ENCODE results near the gene SLC10A2.

Gene SLC10A2

DNA sequence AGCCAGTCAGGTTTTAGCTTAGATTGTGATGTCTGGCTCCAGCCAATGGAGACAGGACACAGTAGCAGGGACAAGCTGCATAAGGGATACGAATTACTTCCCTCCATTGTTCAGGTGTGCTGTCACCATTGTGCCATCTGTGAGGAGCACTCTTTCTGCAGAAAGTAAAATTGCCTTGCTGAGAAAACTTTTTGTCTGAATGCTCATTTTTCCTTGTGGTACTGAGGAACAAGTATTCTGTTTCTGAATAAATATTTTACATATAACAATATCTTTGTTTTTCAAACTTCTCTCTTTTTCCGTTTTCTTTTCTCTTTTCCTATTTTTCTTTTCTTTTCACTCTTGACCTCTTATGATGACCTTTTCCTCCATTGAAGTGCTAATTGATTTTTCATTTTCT, 10.2 kb downstream of the SLC10A2 start:
- no peak overlapping the region for H3K4me2 ChIP-seq
- no peak overlapping the region for H3K27ac ChIP-seq
- no peaks in the 10 kb centered on the region for H3K4me1 ChIP-seq
- no peaks in the 10 kb centered on the region for H4K20me1 ChIP-seq
- H3K9ac ChIP-seq: no peak overlapping the region
- no peaks in the 10 kb centered on the region for H3K27me3 ChIP-seq
- no peak for TF ChIP-seq Cebpa-rat (IDR thresholded peaks at IDR 0.05)
- H3K9me3 ChIP-seq: peaks cover 50% of the 10 kb centered on the region
- H3K36me3 ChIP-seq: no peaks in the 10 kb centered on the region
- no peak overlapping the region for H3K4me3 ChIP-seq

- no peak overlapping the region for H3K9ac ChIP-seq
- H3K27me3 ChIP-seq: no peaks in the 10 kb centered on the region
- no peaks in the 10 kb centered on the region for H3K36me3 ChIP-seq
- no peak overlapping the region for H3K4me3 ChIP-seq
- no peaks in the 10 kb centered on the region for H3K4me1 ChIP-seq
- TF ChIP-seq Cebpa-rat (IDR thresholded peaks at IDR 0.05): no peak
- H3K4me2 ChIP-seq: peak overlapping the region; percentile 1; the same call in 1 of the 2 replicates
- peaks cover 50% of the 10 kb centered on the region for H3K9me3 ChIP-seq
- H4K20me1 ChIP-seq: no peaks in the 10 kb centered on the region
- no peak overlapping the region for H3K27ac ChIP-seq
Measured at GRCh38 chr13:103055166-103055565, 11.1 kb downstream of the SLC10A2 start.

DNA sequence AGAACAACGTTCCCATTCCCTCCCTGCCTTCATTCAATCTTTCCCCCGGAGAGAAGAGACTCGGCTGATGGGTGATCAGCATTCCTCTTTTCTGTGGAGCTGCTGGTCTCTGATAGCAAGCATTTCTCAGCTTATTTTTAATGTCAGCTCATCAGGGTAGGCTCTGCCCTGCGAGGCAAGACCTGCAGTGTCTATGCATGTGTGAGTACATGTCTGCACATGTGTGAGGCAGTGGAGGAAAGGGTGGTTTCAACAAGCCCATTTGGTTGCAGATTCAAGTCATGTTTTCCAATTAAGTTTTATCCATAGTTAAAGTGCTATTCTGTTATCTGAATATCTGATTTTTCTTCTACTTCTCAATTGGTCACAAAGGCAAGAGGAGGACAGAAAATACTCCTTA, 19.5 kb downstream of the SLC10A2 start:
- no peak overlapping the region for H3K27ac ChIP-seq
- no peaks in the 10 kb centered on the region; the same call in 1 of the 2 replicates for H3K9me3 ChIP-seq
- TF ChIP-seq Cebpa-rat (IDR thresholded peaks at IDR 0.05): no peak
- no peaks in the 10 kb centered on the region for H3K36me3 ChIP-seq
- no peaks in the 10 kb centered on the region for H4K20me1 ChIP-seq
- H3K27me3 ChIP-seq: no peaks in the 10 kb centered on the region
- no peak overlapping the region for H3K4me3 ChIP-seq
- H3K9ac ChIP-seq: no peak overlapping the region
- no peak overlapping the region for H3K4me2 ChIP-seq
- peaks cover 5% of the 10 kb centered on the region; the same call in 1 of the 2 replicates for H3K4me1 ChIP-seq

- Histone ChIP-seq H3K4me3 (no peak overlapping the region), H3K27me3 (no peaks in the 10 kb centered on the region), H3K9me3 (no peaks in the 10 kb centered on the region; the same call in 1 of the 2 replicates), H4K20me1 (no peaks in the 10 kb centered on the region), H3K36me3 (no peaks in the 10 kb centered on the region), H3K4me1 (peaks cover 5% of the 10 kb centered on the region; the same call in 1 of the 2 replicates), H3K9ac (no peak overlapping the region), H3K27ac (no peak overlapping the region), H3K4me2 (no peak overlapping the region)
- TF ChIP-seq Cebpa-rat (IDR thresholded peaks at IDR 0.05): no peak
Measured at GRCh38 chr13:103044056-103044455, 22.2 kb downstream of the SLC10A2 start.

GRCh38 chr13:103040006-103040405, 26.2 kb downstream of the SLC10A2 start:
- no peak for TF ChIP-seq Cebpa-rat (IDR thresholded peaks at IDR 0.05)
- Histone ChIP-seq H3K4me3 (no peak overlapping the region), H3K27ac (no peak overlapping the region), H3K4me2 (no peak overlapping the region), H3K9ac (no peak overlapping the region), H3K9me3 (peaks cover 9% of the 10 kb centered on the region), H3K36me3 (no peaks in the 10 kb centered on the region), H3K27me3 (no peaks in the 10 kb centered on the region), H3K4me1 (peaks cover 9% of the 10 kb centered on the region), H4K20me1 (no peaks in the 10 kb centered on the region)

DNA sequence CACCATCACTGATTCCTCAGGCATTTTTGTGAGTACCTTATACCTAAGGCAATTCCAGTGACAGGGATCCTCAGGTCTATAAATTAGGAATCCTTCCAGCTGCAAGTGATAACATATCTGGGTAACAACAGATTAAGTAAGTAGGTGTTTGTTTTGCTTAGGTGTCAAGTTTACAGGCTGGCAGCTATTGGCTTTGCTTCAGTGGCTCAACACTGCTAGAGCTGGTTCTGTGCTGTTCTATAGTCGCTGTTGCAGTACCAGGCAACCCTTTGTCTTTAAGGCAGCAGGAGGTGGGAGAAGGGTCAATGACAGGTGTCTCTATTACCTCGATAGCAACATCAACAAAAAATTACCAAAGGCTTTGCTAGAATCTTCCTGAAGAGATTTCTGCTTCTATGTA, 27.0 kb downstream of the SLC10A2 start:
- H4K20me1 ChIP-seq: no peaks in the 10 kb centered on the region
- no peak overlapping the region for H3K4me3 ChIP-seq
- peaks cover 9% of the 10 kb centered on the region for H3K9me3 ChIP-seq
- no peak overlapping the region for H3K9ac ChIP-seq
- H3K27me3 ChIP-seq: no peaks in the 10 kb centered on the region
- no peak for TF ChIP-seq Cebpa-rat (IDR thresholded peaks at IDR 0.05)
- no peaks in the 10 kb centered on the region for H3K36me3 ChIP-seq
- H3K27ac ChIP-seq: no peak overlapping the region
- peaks cover 17% of the 10 kb centered on the region for H3K4me1 ChIP-seq
- no peak overlapping the region for H3K4me2 ChIP-seq

GRCh38 chr13:103036268-103036667, 29.9 kb downstream of the SLC10A2 start:
- Histone ChIP-seq H3K27me3 (no peaks in the 10 kb centered on the region), H3K4me3 (no peak overlapping the region), H3K9me3 (peaks cover 9% of the 10 kb centered on the region; the same call in 1 of the 2 replicates), H3K4me1 (peaks cover 41% of the 10 kb centered on the region), H4K20me1 (no peaks in the 10 kb centered on the region), H3K4me2 (no peak overlapping the region), H3K36me3 (no peaks in the 10 kb centered on the region), H3K9ac (no peak overlapping the region), H3K27ac (no peak overlapping the region)
- no peak for TF ChIP-seq Cebpa-rat (IDR thresholded peaks at IDR 0.05)

GRCh38 chr13:103033999-103034398, 32.2 kb downstream of the SLC10A2 start:
- TF ChIP-seq Cebpa-rat (IDR thresholded peaks at IDR 0.05): no peak
- Histone ChIP-seq H3K4me1 (peaks cover 64% of the 10 kb centered on the region), H3K27ac (peak overlapping the region; percentile 1; the same call in 1 of the 2 replicates), H3K27me3 (no peaks in the 10 kb centered on the region), H4K20me1 (no peaks in the 10 kb centered on the region), H3K9ac (no peak overlapping the region), H3K36me3 (no peaks in the 10 kb centered on the region), H3K9me3 (peaks cover 9% of the 10 kb centered on the region; the same call in 1 of the 2 replicates), H3K4me3 (no peak overlapping the region), H3K4me2 (peak overlapping the region; percentile 61)

DNA sequence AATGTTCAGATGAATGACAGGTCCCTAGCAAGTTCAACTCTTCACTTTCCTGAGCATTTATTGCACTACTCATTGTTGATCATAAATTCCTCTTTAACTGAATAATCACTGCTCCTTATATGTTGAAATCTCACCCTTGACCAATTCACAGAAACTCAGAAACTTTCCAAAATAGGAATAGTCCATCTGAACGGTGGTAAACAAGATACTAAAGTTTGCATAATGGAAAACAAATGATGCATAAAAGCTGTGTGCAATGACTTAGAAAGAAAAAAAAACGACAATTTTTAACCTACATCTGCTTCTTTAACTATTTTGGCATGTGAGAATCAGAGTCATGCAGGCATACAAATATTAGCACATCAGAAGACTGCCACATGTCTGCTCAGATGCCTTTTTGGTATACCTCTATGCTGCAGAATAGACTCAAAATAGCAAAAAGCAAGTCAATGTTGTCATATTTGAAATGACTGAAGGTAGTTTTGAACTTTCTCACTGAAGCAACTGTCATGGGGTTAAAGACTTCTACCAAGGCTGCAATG, 34.8 kb downstream of the SLC10A2 start:
- Histone ChIP-seq H3K27me3 (no peaks in the 10 kb centered on the region), H3K27ac (peak overlapping the region; percentile 76), H4K20me1 (no peaks in the 10 kb centered on the region), H3K4me2 (peak overlapping the region; percentile 61), H3K36me3 (no peaks in the 10 kb centered on the region), H3K4me3 (no peak overlapping the region), H3K9me3 (peaks cover 12% of the 10 kb centered on the region), H3K9ac (peak overlapping the region; percentile 34; the same call in 1 of the 2 replicates), H3K4me1 (peaks cover 73% of the 10 kb centered on the region)
- TF ChIP-seq Cebpa-rat (IDR thresholded peaks at IDR 0.05): no peak

DNA sequence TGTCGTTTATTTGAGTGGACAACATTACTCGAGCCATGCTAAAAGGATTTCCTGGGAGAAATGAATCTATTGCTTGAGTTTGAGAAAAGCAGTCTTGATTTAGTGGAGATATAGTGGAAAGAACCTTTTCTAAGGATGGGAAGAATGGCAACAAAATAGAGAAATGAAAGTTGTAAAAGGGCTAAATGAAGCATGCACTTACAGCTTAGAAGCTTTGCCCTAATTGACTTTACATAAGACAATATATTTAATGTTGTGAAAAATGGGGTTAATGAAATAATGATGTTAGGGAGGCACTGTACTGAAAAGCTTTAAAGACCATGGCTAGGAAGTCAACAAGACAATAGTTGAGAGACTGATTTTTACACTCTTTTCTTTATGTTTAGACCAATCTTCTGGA, 35.4 kb downstream of the SLC10A2 start:
- Histone ChIP-seq H3K4me2 (peak overlapping the region; percentile 61), H3K27me3 (no peaks in the 10 kb centered on the region), H3K9me3 (peaks cover 15% of the 10 kb centered on the region), H3K4me3 (no peak overlapping the region), H3K9ac (peak overlapping the region; percentile 34; the same call in 1 of the 2 replicates), H3K36me3 (no peaks in the 10 kb centered on the region), H3K4me1 (peaks cover 73% of the 10 kb centered on the region), H4K20me1 (no peaks in the 10 kb centered on the region), H3K27ac (peak overlapping the region; percentile 76)
- no peak for TF ChIP-seq Cebpa-rat (IDR thresholded peaks at IDR 0.05)
